Heart right ventricle (tissue), 16 donors: ENCODE results near the gene FAM83B. TPM values are rescaled to one million over a fixed set of nuclear protein-coding genes. Genes with fewer than 3 reads are reported as not detected.
"Not testable (repeated sequence)": the region's sequence is repeated elsewhere in the genome, so short reads cannot be mapped to it uniquely, and the experiment has no call there.

ENCODE experiments used
- ATAC-seq, 8 donors: fragments of 200-7000 bp; cut with Tn5 transposase; one replicate each; pipeline ENCODE4 v1.9.1; 2020; ENCODE audit warnings: mild to moderate bottlenecking in 8 of 8, moderate library complexity in 8 of 8, moderate number of reproducible peaks in 1 of 8
- DNase-seq, 2 donors: peaks; one replicate each; pipeline ENCODE4 v3.0.0-alpha.2; 2020
- H3K27ac ChIP-seq, 10 donors: fragments of 200-600 bp; sonication (generic) in 2 of 10; one replicate each; pipeline versions ENCODE4 v1.5.0 to v1.8.0; 2020 to 2022; ENCODE audit warnings: mild to moderate bottlenecking in 3 of 10
- H3K27me3 ChIP-seq, 7 donors: fragments of 200-600 bp; one replicate each; pipeline ENCODE4 v1.8.0; 2021 to 2022; ENCODE audit warnings: mild to moderate bottlenecking in 2 of 7
- H3K36me3 ChIP-seq, 9 donors: fragments of 200-600 bp; sonication (generic) in 1 of 9; one replicate each; pipeline versions ENCODE4 v1.5.0 to v1.8.0; 2020 to 2022; ENCODE audit warnings: mild to moderate bottlenecking in 2 of 9
- H3K4me1 ChIP-seq, 9 donors: fragments of 200-600 bp; sonication (generic) in 1 of 9; one replicate each; pipeline versions ENCODE4 v1.5.0 to v1.8.0; 2020 to 2022; ENCODE audit warnings: mild to moderate bottlenecking in 4 of 9
- H3K4me3 ChIP-seq, 10 donors: fragments of 200-600 bp; sonication (generic) in 2 of 10; one replicate each; pipeline versions ENCODE4 v1.5.0 to v1.8.0; 2020 to 2022; ENCODE audit warnings: mild to moderate bottlenecking in 7 of 10, moderate library complexity in 2 of 10
- H3K9me3 ChIP-seq, 11 donors: fragments of 200-600 bp in 10 of 11; sonication (generic) in 2 of 11; one replicate each; pipeline versions ENCODE4 v1.5.0 to v1.8.0; 2013 to 2022; ENCODE audit warnings: mild to moderate bottlenecking in 2 of 11, control low read depth in 1 of 11, moderate library complexity in 1 of 11
- WGBS, 2 donors: extraction: QIAGEN DNeasy Blood & Tissue Kit; methylation state at CpG; one replicate each; pipeline ENCODE4 v1.1.7; 2013; ENCODE audit warnings: inconsistent platforms in 1 of 2; 5-methylcytosine and 5-hydroxymethylcytosine counted together
- intact Hi-C, 10 donors: fragments of 100-400 bp; cut with DNase I; formaldehyde crosslinking; loops; one replicate each; pipeline versions ENCODE4 v1.11.1 to v1.14.2; 2022
- polyA plus RNA-seq, 2 donors: library from polyadenylated mRNA; stranded (reverse); fragments of 200-250 nt; gene quantifications; one replicate each; pipeline ENCODE4 v1.2.3, GENCODE V29; 2013
- total RNA-seq, 10 donors: library from RNA; stranded (reverse); fragmentation: NEBNext Ultra II Directional in 3 of 10; extraction: Animal tissue kit (Norgen Biotek cat#: 25700) in 3 of 10; gene quantifications; one replicate each; pipeline versions ENCODE4 v1.2.1 to v1.2.4, GENCODE V29; 2021 to 2023
- TF ChIP-seq, protein P1 (sequence below), 9 donors: fragments of 200-600 bp; sonication (generic) in 2 of 9; IDR thresholded peaks; one replicate each; pipeline versions ENCODE4 v1.5.0 to v1.8.0; 2021 to 2022; ENCODE audit warnings: antibody characterized with exemption in 9 of 9, mild to moderate bottlenecking in 5 of 9, moderate library complexity in 1 of 9
- donor health status: Arrhythmogenic right ventricular cardiomyopathy.
- donor health status: ischemic (EF 13 %, LVEDD 7.1; RV severe dilation, severe dysfunction).
- donor health status: healthy with polysubstance abuse.
- donor health status: DM: no; HTN: yes; CAD: no.
- donor health status: DM: no; HTN: no; CAD: no.
- donor health status: ischemic (EF 25% LVEDD 6.9; RV normal size, moderate dysfunction).
- donor health status: ischemic (EF 25% LVEDD 5.7; RV mildly dilated, moderate dysfunction).
- donor health status: healthy.
- donor health status: DM: yes; HTN: yes; CAD: no.
- donor health status: Ischemic cardiomyopathy.
- donor health status: ischemic (EF 35%, LVEDD 5.7; RV mildly dilated, moderate dysfunction).
- donor health status: nonischemic (EF 11% LVEDD 7.7; RV severe dilation, severe dysfunction).
- donor health status: DM: yes; HTN: yes; CAD: no.
- donor health status: PGD.
- donor health status: ischemic (EF 29% LVEDD 5.4; RV normal size, mild dysfunction).
- donor health status: nonischemic (EF 23%, LVEDD 6.1; RV moderate dilation, normal function).

The FAM83B gene
- total and polyA plus RNA-seq, 12 donors = 0.01 to 7.2 (median 0.28) TPM; not detected in 4

DNA sequence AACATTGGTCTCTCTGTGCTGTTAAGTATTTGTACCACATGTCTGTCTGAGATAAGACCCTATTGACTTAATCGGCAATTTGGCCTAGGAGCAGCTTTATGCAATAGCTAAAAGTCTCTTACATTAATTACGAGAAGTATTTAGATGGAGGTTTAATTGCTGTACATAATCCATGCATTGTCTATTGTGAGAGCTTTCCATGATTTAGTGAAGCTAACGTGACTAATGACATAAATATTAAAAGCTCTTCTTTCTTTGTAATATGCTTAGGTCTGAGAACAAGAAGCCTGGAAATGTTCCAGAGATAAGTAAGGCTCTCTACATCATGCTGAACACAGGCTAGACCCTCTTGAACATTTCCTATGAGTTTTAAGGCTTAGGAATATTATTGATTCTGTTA lies 32.7 kb upstream of the FAM83B start:
- no peaks in the 10 kb centered on the region for H3K27me3 ChIP-seq

DNA sequence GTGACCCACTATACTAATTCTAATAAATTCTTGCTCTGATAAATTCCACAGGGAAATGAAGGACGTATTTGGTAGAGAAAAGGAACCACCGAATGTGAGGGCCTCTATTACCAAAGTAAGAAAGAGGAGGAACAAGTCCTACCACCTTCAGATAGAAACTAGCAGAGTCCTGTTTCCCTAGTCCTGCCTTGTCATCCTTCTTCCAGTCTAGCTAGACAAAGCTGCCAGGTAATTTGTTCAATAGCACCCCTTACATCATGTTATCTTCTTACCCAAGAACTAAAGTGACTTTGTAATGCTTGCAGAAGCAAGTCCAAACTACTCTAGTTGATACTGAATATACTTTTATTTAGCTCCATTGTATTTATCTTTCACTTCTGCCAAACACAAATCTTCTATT lies 29.3 kb upstream of the FAM83B start:
- Histone ChIP-seq H3K27me3 (no peaks in the 10 kb centered on the region), H3K27ac (no peak overlapping the region), H3K4me3 (no peak overlapping the region), H3K9me3 (peaks cover 0 to 18% (median 0%) of the 10 kb centered on the region in 11 donors), H3K4me1 (no peaks in the 10 kb centered on the region), H3K36me3 (no peaks in the 10 kb centered on the region)
- ATAC-seq = no peak
- WGBS, 2 donors = 74 to 88% methylated on average over 2 of the region's 2 CpGs
- TF ChIP-seq, protein P1, sequence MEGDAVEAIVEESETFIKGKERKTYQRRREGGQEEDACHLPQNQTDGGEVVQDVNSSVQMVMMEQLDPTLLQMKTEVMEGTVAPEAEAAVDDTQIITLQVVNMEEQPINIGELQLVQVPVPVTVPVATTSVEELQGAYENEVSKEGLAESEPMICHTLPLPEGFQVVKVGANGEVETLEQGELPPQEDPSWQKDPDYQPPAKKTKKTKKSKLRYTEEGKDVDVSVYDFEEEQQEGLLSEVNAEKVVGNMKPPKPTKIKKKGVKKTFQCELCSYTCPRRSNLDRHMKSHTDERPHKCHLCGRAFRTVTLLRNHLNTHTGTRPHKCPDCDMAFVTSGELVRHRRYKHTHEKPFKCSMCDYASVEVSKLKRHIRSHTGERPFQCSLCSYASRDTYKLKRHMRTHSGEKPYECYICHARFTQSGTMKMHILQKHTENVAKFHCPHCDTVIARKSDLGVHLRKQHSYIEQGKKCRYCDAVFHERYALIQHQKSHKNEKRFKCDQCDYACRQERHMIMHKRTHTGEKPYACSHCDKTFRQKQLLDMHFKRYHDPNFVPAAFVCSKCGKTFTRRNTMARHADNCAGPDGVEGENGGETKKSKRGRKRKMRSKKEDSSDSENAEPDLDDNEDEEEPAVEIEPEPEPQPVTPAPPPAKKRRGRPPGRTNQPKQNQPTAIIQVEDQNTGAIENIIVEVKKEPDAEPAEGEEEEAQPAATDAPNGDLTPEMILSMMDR (IDR thresholded peaks at IDR 0.05) = no peak
- intact Hi-C loops = loop anchor here in 1 of 10 donors (1.0 kb wide), 1 partner anchor 35 kb away; no protein-coding TSS in a partner anchor
- no peak for DNase-seq

More for the DNA sequence above, 32.7 kb upstream of the FAM83B start:
- H3K4me3 ChIP-seq = no peak overlapping the region
- peaks cover 0 to 12% (median 0%) of the 10 kb centered on the region in 11 donors for H3K9me3 ChIP-seq
- 37 to 38% methylated on average over 3 of the region's 3 CpGs for WGBS, 2 donors
- no peak overlapping the region for H3K27ac ChIP-seq
- intact Hi-C loops = no loop called here
- no peaks in the 10 kb centered on the region for H3K4me1 ChIP-seq
- DNase-seq (no peak), ATAC-seq (no peak)
- TF ChIP-seq, protein P1 (IDR thresholded peaks at IDR 0.05) = no peak
- H3K36me3 ChIP-seq = no peaks in the 10 kb centered on the region

DNA sequence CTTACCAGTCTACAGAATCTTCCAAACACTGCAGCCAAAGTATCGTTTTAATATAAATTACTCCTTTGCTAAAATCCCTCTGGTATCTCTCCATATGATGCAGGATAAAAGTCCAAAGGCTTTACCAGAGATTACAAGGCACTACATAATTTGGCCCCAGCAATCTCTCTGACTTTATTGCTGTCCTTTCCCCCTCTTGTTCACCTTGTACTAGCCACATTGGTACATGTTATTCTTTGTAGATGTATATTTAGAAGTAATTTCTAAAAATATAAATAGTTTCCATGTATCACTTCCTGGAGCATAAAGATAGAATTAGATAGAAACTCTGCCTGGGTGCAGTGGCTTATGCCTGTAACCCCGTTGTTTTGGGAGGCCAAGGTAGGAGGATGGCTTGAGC lies 28.7 kb upstream of the FAM83B start:
- Histone ChIP-seq H3K27me3 (no peaks in the 10 kb centered on the region), H3K9me3 (peaks cover 0 to 13% (median 0%) of the 10 kb centered on the region in 11 donors), H3K4me1 (no peaks in the 10 kb centered on the region), H3K27ac (no peak overlapping the region), H3K4me3 (no peak overlapping the region), H3K36me3 (no peaks in the 10 kb centered on the region)
- TF ChIP-seq, protein P1 (IDR thresholded peaks at IDR 0.05) = no peak
- ATAC-seq = peak in 3 of 8 donors; percentile 63 to 78 (median 74)
- DNase-seq = no peak
- intact Hi-C loops = loop anchor here in 1 of 10 donors (1.0 kb wide), 1 partner anchor 34 kb away; no protein-coding TSS in a partner anchor
- WGBS, 2 donors = 58 to 65% methylated on average over 2 of the region's 2 CpGs

DNA sequence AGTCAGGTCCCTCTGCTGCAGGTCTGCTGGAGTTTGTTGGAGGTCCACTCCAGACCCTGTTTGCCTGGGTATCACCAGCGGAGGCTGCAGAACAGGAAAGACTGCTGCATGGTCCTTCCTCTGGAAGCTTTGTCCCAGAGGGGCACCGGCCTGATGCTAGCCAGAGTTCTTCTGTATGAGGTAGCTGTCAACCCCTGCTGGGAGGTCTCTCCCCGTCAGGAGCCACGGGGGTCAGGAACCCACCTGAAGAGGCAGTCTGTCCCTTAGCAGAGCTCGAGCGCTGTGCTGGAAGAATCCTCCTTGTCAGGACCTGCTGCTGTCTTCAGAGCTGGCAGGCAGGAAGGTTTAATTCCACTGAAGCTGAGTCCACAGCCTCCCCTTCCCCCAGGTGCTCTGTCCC lies 22.3 kb upstream of the FAM83B start:
- 78 to 82% methylated on average over 6 of the region's 6 CpGs for WGBS, 2 donors
- DNase-seq, H3K27ac ChIP-seq, H3K4me1 ChIP-seq, ATAC-seq, H3K27me3 ChIP-seq, H3K4me3 ChIP-seq, intact Hi-C loops, H3K36me3 ChIP-seq: not testable (repeated sequence)
- H3K9me3 ChIP-seq = peaks cover 0 to 15% (median 0%) of the 10 kb centered on the region in 11 donors

DNA sequence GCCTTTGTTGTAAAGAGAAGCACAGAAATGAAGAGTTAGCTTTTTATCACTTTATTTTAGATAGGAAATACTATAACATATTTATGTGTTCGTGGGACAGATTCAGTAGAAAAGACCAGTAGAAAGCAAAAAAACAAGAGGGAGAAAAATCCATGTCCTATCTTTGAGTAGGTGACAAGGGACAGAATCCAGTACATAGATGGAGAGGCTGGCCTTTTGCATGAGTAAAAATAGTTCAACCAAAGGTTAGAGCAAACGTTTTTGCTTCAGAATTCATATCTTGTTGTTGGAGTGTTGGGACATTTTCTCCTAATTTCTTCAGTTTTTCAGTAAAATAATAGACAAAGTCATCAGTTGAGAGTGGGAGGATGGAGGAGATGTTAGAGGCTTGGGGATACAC lies 19.6 kb upstream of the FAM83B start:
- Histone ChIP-seq H3K9me3 (peaks cover 0 to 10% (median 0%) of the 10 kb centered on the region in 11 donors), H3K4me1 (peaks cover 0 to 10% (median 0%) of the 10 kb centered on the region in 9 donors), H3K27ac (peak overlapping the region in 2 of 10 donors; percentile 33 to 39), H3K27me3 (no peaks in the 10 kb centered on the region), H3K36me3 (no peaks in the 10 kb centered on the region), H3K4me3 (no peak overlapping the region)
- TF ChIP-seq, protein P1 (IDR thresholded peaks at IDR 0.05) = no peak
- DNase-seq = no peak
- intact Hi-C loops = no loop called here
- ATAC-seq = peak in 3 of 8 donors; percentile 62 to 67 (median 64)
- WGBS, 2 donors = 15 to 17% methylated on average over 2 of the region's 2 CpGs
